ENCODE results near the gene VANGL1. TPM values are rescaled to one million over a fixed set of nuclear protein-coding genes. Genes with fewer than 3 reads are reported as not detected.

VANGL1 gene
- total RNA-seq, 2 experiments from 2014 or later = 7.6 to 8.6 TPM

- DNase-seq (no peak), ATAC-seq (ENCODE audit: low read depth) (peak; percentile 74)
- Mint-ChIP-seq H3K4me3 (no peak overlapping the region), H3K36me3 (peaks cover 13% of the 10 kb centered on the region), H3K27me3 (peaks cover 3% of the 10 kb centered on the region), H3K27ac (no peak overlapping the region), H3K4me1 (peaks cover 4% of the 10 kb centered on the region), H3K9me3 (no peaks in the 10 kb centered on the region)
- POLR2A ChIA-PET = no interaction called here
Measured at GRCh38 chr1:115648717-115649691, 7.2 kb downstream of the VANGL1 start.

DNA sequence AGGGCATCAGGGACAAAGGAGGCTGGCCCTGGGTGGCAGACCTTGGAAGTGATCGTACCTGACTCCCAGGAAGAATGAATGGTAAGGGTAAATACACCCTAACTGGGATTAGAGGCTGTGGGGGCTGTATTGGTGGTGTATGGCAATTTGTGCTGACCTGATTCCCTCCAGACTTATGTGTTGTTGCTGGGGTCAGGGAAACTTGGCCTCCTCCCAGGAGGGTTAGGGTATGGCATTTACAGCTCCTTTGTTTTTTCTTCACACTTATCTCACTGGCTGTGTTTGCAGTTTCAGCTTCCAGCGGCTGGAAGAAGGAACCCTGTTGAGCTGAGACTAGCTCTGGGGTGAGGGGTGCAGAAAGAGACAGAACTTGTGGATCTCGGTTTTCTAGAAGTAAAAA is 8.2 kb downstream of the VANGL1 start:
- Mint-ChIP-seq H3K4me3 (no peak overlapping the region), H3K9me3 (no peaks in the 10 kb centered on the region), H3K27ac (no peak overlapping the region), H3K27me3 (no peaks in the 10 kb centered on the region), H3K4me1 (peaks cover 8% of the 10 kb centered on the region), H3K36me3 (peaks cover 14% of the 10 kb centered on the region)
- no peak for ATAC-seq (ENCODE audit: low read depth)
- DNase-seq = no peak
- POLR2A ChIA-PET = no interaction called here

GRCh38 chr1:115650961-115651360 is 9.2 kb downstream of the VANGL1 start:
- peaks cover 12% of the 10 kb centered on the region for H3K4me1 Mint-ChIP-seq
- no peak overlapping the region for H3K27ac Mint-ChIP-seq
- H3K36me3 Mint-ChIP-seq = peaks cover 18% of the 10 kb centered on the region
- no peak for DNase-seq
- no peaks in the 10 kb centered on the region for H3K27me3 Mint-ChIP-seq
- POLR2A ChIA-PET = no interaction called here
- H3K9me3 Mint-ChIP-seq = no peaks in the 10 kb centered on the region
- H3K4me3 Mint-ChIP-seq = no peak overlapping the region
- no peak for ATAC-seq (ENCODE audit: low read depth)

DNA sequence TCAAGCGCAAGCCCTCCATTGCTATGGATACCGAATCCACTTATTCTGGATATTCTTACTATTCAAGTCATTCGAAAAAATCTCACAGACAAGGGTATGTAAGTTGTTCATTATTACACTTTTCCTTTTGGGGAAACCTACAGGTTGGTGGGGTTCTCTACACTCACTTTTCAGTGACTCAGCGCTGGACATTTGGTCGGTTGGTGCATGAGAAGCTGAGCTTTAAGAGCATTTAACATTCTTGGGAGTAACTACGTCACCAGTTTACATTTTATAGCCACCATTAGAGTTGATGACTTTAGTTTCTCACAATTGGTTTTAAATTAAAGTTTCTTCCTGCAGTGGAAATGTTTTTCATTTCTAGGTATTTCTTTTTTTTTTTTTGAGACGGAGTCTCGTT is 9.6 kb downstream of the VANGL1 start:
- peaks cover 18% of the 10 kb centered on the region for H3K36me3 Mint-ChIP-seq
- H3K4me3 Mint-ChIP-seq = no peak overlapping the region
- ATAC-seq (ENCODE audit: low read depth) (no peak), DNase-seq (no peak)
- POLR2A ChIA-PET = no interaction called here
- peaks cover 14% of the 10 kb centered on the region for H3K4me1 Mint-ChIP-seq
- no peak overlapping the region for H3K27ac Mint-ChIP-seq
- H3K9me3 Mint-ChIP-seq = no peaks in the 10 kb centered on the region
- H3K27me3 Mint-ChIP-seq = no peaks in the 10 kb centered on the region

DNA sequence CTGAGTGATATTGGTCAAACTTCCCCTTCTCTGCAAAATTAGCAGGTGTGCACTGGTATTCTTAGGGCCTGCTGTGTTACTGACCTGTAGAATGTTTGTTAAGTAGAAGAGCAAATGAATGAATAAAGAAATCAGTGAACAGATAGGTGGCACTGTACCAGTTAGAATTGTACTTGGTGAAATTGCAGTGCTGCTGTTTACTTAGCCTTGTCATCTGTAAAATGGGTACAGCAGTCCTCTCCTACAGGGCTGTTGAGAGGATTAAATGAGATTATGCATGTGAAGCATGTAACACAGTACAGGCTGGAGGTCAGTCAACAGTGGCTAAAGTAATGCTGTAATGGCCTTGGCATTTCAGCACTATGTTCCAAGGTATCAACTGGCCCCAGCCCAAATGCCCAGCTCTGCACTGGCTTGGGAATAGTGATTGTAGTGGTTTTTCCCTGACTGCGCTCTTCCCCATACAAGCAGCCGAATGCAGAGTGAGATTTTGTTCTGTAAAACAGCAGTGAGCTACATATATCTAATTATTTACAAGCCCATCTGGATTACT is 10.5 kb downstream of the VANGL1 start:
- Mint-ChIP-seq H3K9me3 (no peaks in the 10 kb centered on the region), H3K36me3 (peaks cover 22% of the 10 kb centered on the region), H3K4me3 (no peak overlapping the region), H3K4me1 (peaks cover 14% of the 10 kb centered on the region), H3K27ac (no peak overlapping the region), H3K27me3 (no peaks in the 10 kb centered on the region)
- POLR2A ChIA-PET = no interaction called here
- ATAC-seq (ENCODE audit: low read depth) (no peak), DNase-seq (no peak)

GRCh38 chr1:115654125-115654524 is 12.4 kb downstream of the VANGL1 start:
- peaks cover 33% of the 10 kb centered on the region for H3K36me3 Mint-ChIP-seq
- ATAC-seq (ENCODE audit: low read depth) = no peak
- H3K4me1 Mint-ChIP-seq = peaks cover 14% of the 10 kb centered on the region
- no peaks in the 10 kb centered on the region for H3K27me3 Mint-ChIP-seq
- DNase-seq = no peak
- H3K9me3 Mint-ChIP-seq = no peaks in the 10 kb centered on the region
- H3K27ac Mint-ChIP-seq = no peak overlapping the region
- POLR2A ChIA-PET = interaction anchor here (0.7 to 2.3 kb wide), 2 partner anchors 11 to 128 kb away, joined by 4 read pairs; no protein-coding TSS in a partner anchor
- no peak overlapping the region for H3K4me3 Mint-ChIP-seq

- no peaks in the 10 kb centered on the region for H3K9me3 Mint-ChIP-seq
- POLR2A ChIA-PET = interaction anchor here (0.7 to 2.3 kb wide), 2 partner anchors 12 to 127 kb away, joined by 4 read pairs; no protein-coding TSS in a partner anchor
- no peaks in the 10 kb centered on the region for H3K27me3 Mint-ChIP-seq
- no peak overlapping the region for H3K27ac Mint-ChIP-seq
- peaks cover 36% of the 10 kb centered on the region for H3K36me3 Mint-ChIP-seq
- H3K4me1 Mint-ChIP-seq = peaks cover 10% of the 10 kb centered on the region
- no peak overlapping the region for H3K4me3 Mint-ChIP-seq
- DNase-seq = no peak
- no peak for ATAC-seq (ENCODE audit: low read depth)
Measured at GRCh38 chr1:115654663-115655305, 13.0 kb downstream of the VANGL1 start.

DNA sequence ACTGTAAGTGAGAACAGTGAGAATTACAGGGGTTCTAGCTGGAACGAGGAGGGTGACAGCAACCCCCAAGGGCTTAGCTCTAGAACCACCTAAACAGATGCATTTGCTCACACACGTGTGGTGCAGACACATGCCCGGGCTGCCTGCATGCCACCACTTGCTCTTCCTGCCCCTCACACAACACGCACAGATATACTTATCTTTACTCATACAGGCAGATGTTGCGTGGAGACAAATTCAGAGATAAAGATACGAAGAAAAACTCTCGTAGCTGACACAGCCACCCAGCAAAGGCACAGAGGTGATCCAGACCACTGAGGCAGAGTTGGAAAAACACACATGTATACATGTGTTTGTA is 13.5 kb downstream of the VANGL1 start:
- no peak overlapping the region for H3K4me3 Mint-ChIP-seq
- peaks cover 38% of the 10 kb centered on the region for H3K36me3 Mint-ChIP-seq
- no peaks in the 10 kb centered on the region for H3K9me3 Mint-ChIP-seq
- no peak overlapping the region for H3K27ac Mint-ChIP-seq
- no peak for DNase-seq
- POLR2A ChIA-PET = interaction anchor here (2.3 kb wide), 1 partner anchor 12 kb away, joined by 4 read pairs; no protein-coding TSS in a partner anchor
- no peak for ATAC-seq (ENCODE audit: low read depth)
- H3K4me1 Mint-ChIP-seq = peaks cover 10% of the 10 kb centered on the region
- H3K27me3 Mint-ChIP-seq = no peaks in the 10 kb centered on the region

GRCh38 chr1:115655916-115656315 is 14.1 kb downstream of the VANGL1 start:
- no peak overlapping the region for H3K4me3 Mint-ChIP-seq
- no peak overlapping the region for H3K27ac Mint-ChIP-seq
- H3K9me3 Mint-ChIP-seq = no peaks in the 10 kb centered on the region
- H3K27me3 Mint-ChIP-seq = no peaks in the 10 kb centered on the region
- peaks cover 10% of the 10 kb centered on the region for H3K4me1 Mint-ChIP-seq
- POLR2A ChIA-PET = interaction anchor here (2.3 kb wide), 1 partner anchor 13 kb away, joined by 4 read pairs; no protein-coding TSS in a partner anchor
- DNase-seq (no peak), ATAC-seq (ENCODE audit: low read depth) (no peak)
- H3K36me3 Mint-ChIP-seq = peaks cover 38% of the 10 kb centered on the region

GRCh38 chr1:115656461-115657077 is 14.8 kb downstream of the VANGL1 start:
- POLR2A ChIA-PET = no interaction called here
- Mint-ChIP-seq H3K4me3 (no peak overlapping the region), H3K36me3 (peaks cover 38% of the 10 kb centered on the region)

GRCh38 chr1:115658646-115659045 is 16.9 kb downstream of the VANGL1 start:
- DNase-seq (no peak), ATAC-seq (ENCODE audit: low read depth) (no peak)
- no peak overlapping the region for H3K27ac Mint-ChIP-seq
- peaks cover 10% of the 10 kb centered on the region for H3K4me1 Mint-ChIP-seq
- POLR2A ChIA-PET = no interaction called here
- no peak overlapping the region for H3K4me3 Mint-ChIP-seq
- H3K36me3 Mint-ChIP-seq = peaks cover 29% of the 10 kb centered on the region
- H3K27me3 Mint-ChIP-seq = no peaks in the 10 kb centered on the region
- no peaks in the 10 kb centered on the region for H3K9me3 Mint-ChIP-seq

More at GRCh38 chr1:115656461-115657077, 14.8 kb downstream of the VANGL1 start:
- ATAC-seq (ENCODE audit: low read depth) = no peak
- Mint-ChIP-seq H3K4me1 (peaks cover 10% of the 10 kb centered on the region), H3K27me3 (no peaks in the 10 kb centered on the region), H3K27ac (no peak overlapping the region), H3K9me3 (no peaks in the 10 kb centered on the region)
- no peak for DNase-seq

DNA sequence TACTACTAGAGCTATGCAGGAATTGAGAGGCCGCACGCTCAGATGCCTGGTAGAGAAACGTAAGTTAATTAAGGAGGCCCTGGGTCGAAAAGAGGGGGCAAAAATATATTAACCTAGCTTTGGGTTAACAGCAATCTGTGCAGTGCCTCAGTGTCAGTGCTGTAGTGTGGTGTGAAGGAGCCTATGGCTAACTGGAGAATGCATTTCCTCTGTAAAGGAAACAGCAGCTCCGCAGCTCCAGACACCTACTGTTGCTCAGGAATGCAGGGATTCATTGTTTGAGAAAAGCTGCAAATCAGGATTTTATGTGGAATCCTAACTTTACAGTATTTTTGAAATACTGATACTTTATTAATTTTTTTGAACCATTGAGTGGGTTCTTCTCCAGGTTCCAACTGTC is 18.4 kb downstream of the VANGL1 start:
- Mint-ChIP-seq H3K27ac (no peak overlapping the region), H3K9me3 (no peaks in the 10 kb centered on the region), H3K4me1 (peaks cover 4% of the 10 kb centered on the region), H3K4me3 (no peak overlapping the region), H3K36me3 (peaks cover 32% of the 10 kb centered on the region), H3K27me3 (no peaks in the 10 kb centered on the region)
- ATAC-seq (ENCODE audit: low read depth) = no peak
- DNase-seq = no peak
- POLR2A ChIA-PET = interaction anchor here (1.1 kb wide), 1 partner anchor 18 kb away, joined by 3 read pairs; the partner anchor contains the start of gene VANGL1

DNA sequence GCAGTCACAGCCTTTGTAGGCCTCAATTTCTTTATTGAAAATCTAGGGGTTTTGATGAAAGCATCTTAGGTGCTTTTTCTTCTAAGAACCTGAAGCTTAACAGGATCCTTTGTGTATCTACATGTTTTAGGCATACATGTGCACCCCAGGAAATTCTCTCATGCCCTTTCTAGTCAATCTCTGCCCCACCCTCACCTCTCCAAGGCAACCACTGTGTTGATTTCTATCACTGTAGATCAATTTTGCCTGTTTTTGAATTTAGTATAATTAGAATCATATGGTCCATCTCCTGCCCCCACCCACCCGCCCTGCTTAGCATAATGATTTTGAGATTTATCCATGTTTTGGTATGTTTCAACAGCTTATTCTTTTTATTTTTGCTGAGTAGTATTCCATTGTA is 19.4 kb downstream of the VANGL1 start:
- POLR2A ChIA-PET = no interaction called here
- H3K4me3 Mint-ChIP-seq = no peak overlapping the region
- no peak overlapping the region for H3K27ac Mint-ChIP-seq
- H3K36me3 Mint-ChIP-seq = peaks cover 30% of the 10 kb centered on the region
- H3K4me1 Mint-ChIP-seq = no peaks in the 10 kb centered on the region
- no peaks in the 10 kb centered on the region for H3K27me3 Mint-ChIP-seq
- no peaks in the 10 kb centered on the region for H3K9me3 Mint-ChIP-seq
- no peak for DNase-seq
- ATAC-seq (ENCODE audit: low read depth) = no peak

Measured in activated naive CD8-positive, alpha-beta T cell treated with anti-CD3 and anti-CD28 coated beads, Interleukin-2, amount 10 ng/mL, durations not matched to agents 7 days and 5 days (primary cell).